Keratinocyte (primary cell): ENCODE measurements around the gene AMMECR1. TPM values are rescaled to one million over a fixed set of nuclear protein-coding genes. Genes with fewer than 3 reads are reported as not detected.
A peak's percentile ranks its signal among the peaks of the same experiment; 100 is the strongest.

Experiments used
- DNase-seq: peaks from one replicate; pipeline ENCODE4 v3.0.0-alpha.2; 2011; ENCODE audit warnings: low read depth, missing footprints, low spot score
- FAIRE-seq: peaks from 2 replicates; lab custom pipeline; 2011; peaks lifted over from hg19 to GRCh38; lab: Jason Lieb, UNC
- H2AFZ ChIP-seq: 2 replicates; pipeline ENCODE4 v1.6.0; 2012; ENCODE audit warnings: low read length, control low read depth, inconsistent platforms; ENCODE audit not compliant: control insufficient read depth
- H3K27ac ChIP-seq: 2 replicates; pipeline ENCODE4 v1.5.1; 2011; ENCODE audit warnings: low read length; ENCODE audit not compliant: control insufficient read depth, insufficient read depth
- H3K27me3 ChIP-seq: 3 replicates; pipeline ENCODE4 v1.6.0; 2011; ENCODE audit warnings: low read length; ENCODE audit not compliant: control insufficient read depth, insufficient read depth; ENCODE audit errors: extremely low read depth
- H3K36me3 ChIP-seq, 2 experiments: 2 replicates in 1 of 2; 3 replicates in 1 of 2; pipeline ENCODE4 v1.5.1; 2011; ENCODE audit warnings: low read length in 2 of 2, mild to moderate bottlenecking in 1 of 2; ENCODE audit not compliant: control insufficient read depth in 2 of 2, insufficient read depth in 2 of 2; ENCODE audit errors: extremely low read depth in 1 of 2
- H3K4me1 ChIP-seq: 3 replicates; pipeline ENCODE4 v1.5.1; 2011; ENCODE audit warnings: low read length; ENCODE audit not compliant: control insufficient read depth, insufficient read depth; ENCODE audit errors: extremely low read depth
- H3K4me2 ChIP-seq: 3 replicates; pipeline ENCODE4 v1.6.0; 2011; ENCODE audit warnings: low read depth, low read length; ENCODE audit not compliant: control insufficient read depth, insufficient read depth; ENCODE audit errors: extremely low read depth
- H3K4me3 ChIP-seq, 3 experiments: fragments of 200-600 bp in 1 of 3; sonication (generic) in 1 of 3; 2 replicates in 2 of 3; 3 replicates in 1 of 3; pipeline ENCODE4 v1.5.1; 2011 to 2016; ENCODE audit warnings: low read length in 3 of 3, mild to moderate bottlenecking in 3 of 3, control low read depth in 2 of 3, inconsistent platforms in 1 of 3, low read depth in 1 of 3, mixed read lengths in 1 of 3, mixed run types in 1 of 3, moderate library complexity in 1 of 3; ENCODE audit not compliant: control insufficient read depth in 2 of 3, insufficient read depth in 2 of 3; ENCODE audit errors: extremely low read depth in 1 of 3
- H3K79me2 ChIP-seq: 2 replicates; pipeline ENCODE4 v1.6.0; 2012; ENCODE audit warnings: low read length; ENCODE audit not compliant: control insufficient read depth, insufficient read depth
- H3K9ac ChIP-seq: 3 replicates; pipeline ENCODE4 v1.6.0; 2011; ENCODE audit warnings: low read length; ENCODE audit not compliant: control insufficient read depth, insufficient read depth; ENCODE audit errors: extremely low read depth
- H3K9me1 ChIP-seq: 3 replicates; pipeline ENCODE4 v1.6.0; 2011; ENCODE audit warnings: low read length; ENCODE audit not compliant: control insufficient read depth, insufficient read depth; ENCODE audit errors: extremely low read depth
- H3K9me3 ChIP-seq: 2 replicates; pipeline ENCODE4 v1.5.1; 2012; ENCODE audit warnings: low read depth, low read length; ENCODE audit not compliant: control insufficient read depth
- H4K20me1 ChIP-seq: 3 replicates; pipeline ENCODE4 v1.6.0; 2011; ENCODE audit warnings: low read length; ENCODE audit not compliant: control insufficient read depth, insufficient read depth; ENCODE audit errors: extremely low read depth
- EZH2 ChIP-seq: IDR thresholded peaks from one replicate; pipeline ENCODE4 v1.6.1; 2012; ENCODE audit warnings: inconsistent platforms, mild to moderate bottlenecking, low read length, moderate library complexity
- dilution Hi-C: fragments of 300-500 bp; cut with MboI; formaldehyde crosslinking; loops from one replicate; pipeline ENCODE4 v1.7.0; 2020; ENCODE audit warnings: low sequenced_read_pairs; ENCODE audit not compliant: extremely low pct_ligation_motif_present
- polyA plus RNA-seq, 5 experiments: library from polyadenylated mRNA; depleted of rRNA in 3 of 5; stranded (reverse) in 3 of 5; stranded (forward) in 1 of 5; unstranded in 1 of 5; fragments of >200 nt; gene quantifications; 1 replicate in 1 of 5; 2 replicates in 3 of 5; 3 replicates in 1 of 5; pipeline versions ENCODE4 v1.2.1 to v1.2.3, GENCODE V29; 2011 to 2012; ENCODE audit warnings: missing spikeins in 2 of 5, low read depth in 1 of 5, low replicate concordance in 1 of 5
- TF ChIP-seq, protein P1 (sequence below), 3 experiments: IDR thresholded peaks in 1 of 3; conservative IDR thresholded peaks in 1 of 3; optimal IDR thresholded peaks in 1 of 3; 2 replicates in 2 of 3; 3 replicates in 1 of 3; pipeline versions ENCODE3 to v1.5.1; 2011; ENCODE audit warnings: low read length in 3 of 3, mild to moderate bottlenecking in 3 of 3, moderate library complexity in 2 of 3, control low read depth in 1 of 3, inconsistent platforms in 1 of 3; ENCODE audit not compliant: insufficient read depth in 2 of 3; ENCODE audit errors: extremely low read depth in 1 of 3

The AMMECR1 gene
- polyA plus RNA-seq, 1 donor (not counting 4 experiments of a cell fraction or from before 2014, with no cell fraction given): 15.5 TPM

DNA sequence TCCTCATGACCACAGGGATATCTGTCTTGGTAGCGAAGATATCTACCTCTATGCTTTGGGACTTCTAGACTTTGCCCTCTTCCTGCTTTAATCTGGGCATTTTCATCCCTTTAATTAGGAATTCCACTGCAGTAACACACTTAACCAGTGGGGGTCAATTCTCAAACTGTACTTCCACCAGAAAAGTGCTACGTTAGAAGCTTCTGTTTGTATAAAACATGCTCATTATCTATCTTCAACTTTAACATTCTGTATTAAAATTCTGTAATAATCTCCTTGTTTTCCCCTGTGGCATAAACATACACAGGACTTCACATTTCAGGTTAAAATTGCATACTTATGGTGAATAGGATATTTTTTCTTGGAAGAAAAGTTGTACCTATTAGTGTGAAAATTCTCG, 105.6 kb downstream of the AMMECR1 start:
- no peaks in the 10 kb centered on the region for H3K36me3 ChIP-seq
- FAIRE-seq (no peak), DNase-seq (no peak)
- H3K27ac ChIP-seq: peak overlapping the region; percentile 1
- H4K20me1 ChIP-seq: no peaks in the 10 kb centered on the region
- dilution Hi-C loops: no loop called here
- TF ChIP-seq EZH2: no peak
- TF ChIP-seq, protein P1, sequence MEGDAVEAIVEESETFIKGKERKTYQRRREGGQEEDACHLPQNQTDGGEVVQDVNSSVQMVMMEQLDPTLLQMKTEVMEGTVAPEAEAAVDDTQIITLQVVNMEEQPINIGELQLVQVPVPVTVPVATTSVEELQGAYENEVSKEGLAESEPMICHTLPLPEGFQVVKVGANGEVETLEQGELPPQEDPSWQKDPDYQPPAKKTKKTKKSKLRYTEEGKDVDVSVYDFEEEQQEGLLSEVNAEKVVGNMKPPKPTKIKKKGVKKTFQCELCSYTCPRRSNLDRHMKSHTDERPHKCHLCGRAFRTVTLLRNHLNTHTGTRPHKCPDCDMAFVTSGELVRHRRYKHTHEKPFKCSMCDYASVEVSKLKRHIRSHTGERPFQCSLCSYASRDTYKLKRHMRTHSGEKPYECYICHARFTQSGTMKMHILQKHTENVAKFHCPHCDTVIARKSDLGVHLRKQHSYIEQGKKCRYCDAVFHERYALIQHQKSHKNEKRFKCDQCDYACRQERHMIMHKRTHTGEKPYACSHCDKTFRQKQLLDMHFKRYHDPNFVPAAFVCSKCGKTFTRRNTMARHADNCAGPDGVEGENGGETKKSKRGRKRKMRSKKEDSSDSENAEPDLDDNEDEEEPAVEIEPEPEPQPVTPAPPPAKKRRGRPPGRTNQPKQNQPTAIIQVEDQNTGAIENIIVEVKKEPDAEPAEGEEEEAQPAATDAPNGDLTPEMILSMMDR (optimal IDR thresholded peaks at IDR 0.05 in 1 of 3, IDR thresholded peaks at IDR 0.05 in 1 of 3, conservative IDR thresholded peaks at IDR 0.05 in 1 of 3; ENCODE audit: extremely low read depth in 1 of 3, insufficient read depth in 2 of 3, low read length in 3 of 3): peak in 2 of 3 experiments; percentile 16 to 23
- no peak overlapping the region for H3K4me2 ChIP-seq
- H3K4me3 ChIP-seq: no peak overlapping the region
- no peaks in the 10 kb centered on the region for H3K79me2 ChIP-seq
- H3K9me1 ChIP-seq: no peaks in the 10 kb centered on the region
- H3K27me3 ChIP-seq: no peaks in the 10 kb centered on the region
- peaks cover 27% of the 10 kb centered on the region for H3K4me1 ChIP-seq
- no peak overlapping the region for H2AFZ ChIP-seq
- no peak overlapping the region for H3K9ac ChIP-seq
- no peaks in the 10 kb centered on the region for H3K9me3 ChIP-seq

DNA sequence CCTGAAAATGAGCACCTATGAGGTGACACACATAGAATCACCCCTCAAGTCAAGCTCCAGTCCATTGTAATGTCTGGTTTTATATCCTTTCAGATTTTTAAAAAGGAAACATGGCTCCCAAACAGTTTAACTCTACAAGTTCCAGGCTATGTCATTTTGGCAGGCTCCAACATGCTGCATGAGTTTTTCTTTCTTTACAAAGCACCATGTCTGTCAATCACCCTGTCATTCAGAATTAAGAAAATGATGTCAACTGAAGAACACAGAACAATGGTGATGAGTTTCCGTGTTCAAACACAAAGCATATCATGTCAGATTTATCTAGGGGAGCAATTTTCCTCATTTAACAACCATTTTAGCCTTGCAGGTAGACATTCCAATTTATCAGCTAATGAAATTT, 106.5 kb downstream of the AMMECR1 start:
- no peak overlapping the region for H3K4me3 ChIP-seq
- peaks cover 27% of the 10 kb centered on the region for H3K4me1 ChIP-seq
- no peaks in the 10 kb centered on the region for H3K79me2 ChIP-seq
- no peak overlapping the region for H3K4me2 ChIP-seq
- TF ChIP-seq, protein P1 (optimal IDR thresholded peaks at IDR 0.05 in 1 of 3, IDR thresholded peaks at IDR 0.05 in 1 of 3, conservative IDR thresholded peaks at IDR 0.05 in 1 of 3; ENCODE audit: extremely low read depth in 1 of 3, insufficient read depth in 2 of 3, low read length in 3 of 3): no peak
- TF ChIP-seq EZH2: no peak
- H3K9me3 ChIP-seq: no peaks in the 10 kb centered on the region
- H4K20me1 ChIP-seq: no peaks in the 10 kb centered on the region
- H3K36me3 ChIP-seq: no peaks in the 10 kb centered on the region
- FAIRE-seq: peak; percentile 53
- DNase-seq: no peak
- peak overlapping the region; percentile 83 for H3K27ac ChIP-seq
- dilution Hi-C loops: no loop called here
- H2AFZ ChIP-seq: no peak overlapping the region
- H3K27me3 ChIP-seq: no peaks in the 10 kb centered on the region
- no peak overlapping the region for H3K9ac ChIP-seq
- no peaks in the 10 kb centered on the region for H3K9me1 ChIP-seq
